Measurements from ENCODE around the gene RPS19BP1. TPM values are rescaled to one million over a fixed set of nuclear protein-coding genes. Genes with fewer than 3 reads are reported as not detected.

RPS19BP1 gene
- total RNA-seq, 1 experiment from 2014 or later, result 80.4 TPM

GRCh38 chr22:39489094-39490068 is 43.2 kb downstream of the RPS19BP1 start:
- Histone ChIP-seq H3K9me3 (ENCODE audit: control insufficient read depth in 1 of 2, insufficient read depth in 1 of 2, low read depth in 1 of 2, low read length in 2 of 2) (no peaks in the 10 kb centered on the region), H3K4me2 (ENCODE audit: low read length) (peak overlapping the region; percentile 43), H3K27ac (ENCODE audit: low read depth, low read length) (peak overlapping the region; percentile 3; the same call in 1 of the 2 replicates), H3K27me3 (ENCODE audit: insufficient read depth, low read length) (no peaks in the 10 kb centered on the region), H3K4me1 (ENCODE audit: control insufficient read depth in 1 of 2, insufficient read depth in 2 of 2, low read length in 2 of 2) (peaks cover 0 to 10% of the 10 kb centered on the region in 2 experiments; a peak in 2 of 4 replicates), H2AFZ (ENCODE audit: low read depth, low read length, poor library complexity, severe bottlenecking) (no peak overlapping the region), H3K9me2 (ENCODE audit: insufficient read depth) (no peaks in the 10 kb centered on the region), H3K79me2 (ENCODE audit: insufficient read depth, low read length) (no peaks in the 10 kb centered on the region), H4K20me1 (ENCODE audit: insufficient read depth) (no peaks in the 10 kb centered on the region), H3K4me3 (replicated peaks in 1 of 2; ENCODE audit: low read depth in 1 of 2, low read length in 2 of 2) (no peak overlapping the region), H3K9ac (ENCODE audit: low read length) (no peak overlapping the region), H3K36me3 (ENCODE audit: control insufficient read depth in 1 of 2, insufficient read depth in 2 of 2, low read length in 2 of 2) (no peaks in the 10 kb centered on the region)
- TF ChIP-seq, protein P1, sequence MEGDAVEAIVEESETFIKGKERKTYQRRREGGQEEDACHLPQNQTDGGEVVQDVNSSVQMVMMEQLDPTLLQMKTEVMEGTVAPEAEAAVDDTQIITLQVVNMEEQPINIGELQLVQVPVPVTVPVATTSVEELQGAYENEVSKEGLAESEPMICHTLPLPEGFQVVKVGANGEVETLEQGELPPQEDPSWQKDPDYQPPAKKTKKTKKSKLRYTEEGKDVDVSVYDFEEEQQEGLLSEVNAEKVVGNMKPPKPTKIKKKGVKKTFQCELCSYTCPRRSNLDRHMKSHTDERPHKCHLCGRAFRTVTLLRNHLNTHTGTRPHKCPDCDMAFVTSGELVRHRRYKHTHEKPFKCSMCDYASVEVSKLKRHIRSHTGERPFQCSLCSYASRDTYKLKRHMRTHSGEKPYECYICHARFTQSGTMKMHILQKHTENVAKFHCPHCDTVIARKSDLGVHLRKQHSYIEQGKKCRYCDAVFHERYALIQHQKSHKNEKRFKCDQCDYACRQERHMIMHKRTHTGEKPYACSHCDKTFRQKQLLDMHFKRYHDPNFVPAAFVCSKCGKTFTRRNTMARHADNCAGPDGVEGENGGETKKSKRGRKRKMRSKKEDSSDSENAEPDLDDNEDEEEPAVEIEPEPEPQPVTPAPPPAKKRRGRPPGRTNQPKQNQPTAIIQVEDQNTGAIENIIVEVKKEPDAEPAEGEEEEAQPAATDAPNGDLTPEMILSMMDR (IDR thresholded peaks at IDR 0.05 in 2 of 3, conservative IDR thresholded peaks at IDR 0.05 in 1 of 3; ENCODE audit: borderline replicate concordance in 1 of 3, insufficient read depth in 1 of 3, low read depth in 2 of 3, low read length in 2 of 3), result no peak
- no peak for TF ChIP-seq SP1 (IDR thresholded peaks at IDR 0.05; ENCODE audit: low read depth)
- TF ChIP-seq EGR1 (IDR thresholded peaks at IDR 0.05; ENCODE audit: low read depth), result no peak
- TF ChIP-seq EZH2phosphoT487 (IDR thresholded peaks at IDR 0.05; ENCODE audit: borderline replicate concordance), result no peak
- no peak for TF ChIP-seq ZNF274 (IDR thresholded peaks at IDR 0.05; ENCODE audit: low read depth, low read length)
- TF ChIP-seq YY1 (IDR thresholded peaks at IDR 0.05; ENCODE audit: extremely low read depth, insufficient replicate concordance, low read depth, low read length), result no peak
- TF ChIP-seq CEBPB (IDR thresholded peaks at IDR 0.05; ENCODE audit: low read depth), result no peak
- TF ChIP-seq POLR2A (IDR thresholded peaks at IDR 0.05; ENCODE audit: borderline replicate concordance, extremely low read depth, insufficient read depth, insufficient read length), result no peak
- no peak for TF ChIP-seq SRF (IDR thresholded peaks at IDR 0.05; ENCODE audit: low read depth)
- TF ChIP-seq RAD21 (IDR thresholded peaks at IDR 0.05; ENCODE audit: low read depth), result no peak
- ChIA-PET CTCF (interaction anchor here (0.8 to 9.0 kb wide), 3 partner anchors 37 to 547 kb away, joined by 3 to 86 read pairs (median 3); no protein-coding TSS in a partner anchor), RAD21 (ENCODE audit: low non-redundant PET in 1 of 2, low total read pairs in 2 of 2, uncharacterized antibody in 2 of 2, unreplicated experiment in 2 of 2) (no interaction called here), POLR2A (interaction anchor here (0.7 to 1.6 kb wide), 3 partner anchors 13 to 170 kb away, joined by 3 to 11 read pairs (median 3); partner anchors contain the start of genes ATF4, MIEF1 and RPL3)
- DNase-seq (ENCODE audit: low read depth, low spot score), result no peak
- ATAC-seq, result no peak
- intact Hi-C loops (cut with micrococcal nuclease), result no loop called here
- BruUV-seq (replicated peaks), result no TSS peak
